GM19397 (cell line): ENCODE results near the gene CPT1A.
"Not testable (repeated sequence)": the region's sequence is repeated elsewhere in the genome, so short reads cannot be mapped to it uniquely, and the experiment has no call there.

Experiments used
- ATAC-seq: cut with Tn5 transposase; IDR thresholded peaks from one replicate; pipeline ENCODE4 v1.9.1; 2021; ENCODE audit warnings: mild to moderate bottlenecking, moderate library complexity; ENCODE audit not compliant: unreplicated experiment

The CPT1A gene

GRCh38 chr11:68841718-68842426 lies at the start of gene CPT1A:
Gene CPT1A (minus strand): TSS chr11:68841916. CDS start chr11:68815474, 26,442 bp downstream.
- ATAC-seq, result peak; percentile 33

DNA sequence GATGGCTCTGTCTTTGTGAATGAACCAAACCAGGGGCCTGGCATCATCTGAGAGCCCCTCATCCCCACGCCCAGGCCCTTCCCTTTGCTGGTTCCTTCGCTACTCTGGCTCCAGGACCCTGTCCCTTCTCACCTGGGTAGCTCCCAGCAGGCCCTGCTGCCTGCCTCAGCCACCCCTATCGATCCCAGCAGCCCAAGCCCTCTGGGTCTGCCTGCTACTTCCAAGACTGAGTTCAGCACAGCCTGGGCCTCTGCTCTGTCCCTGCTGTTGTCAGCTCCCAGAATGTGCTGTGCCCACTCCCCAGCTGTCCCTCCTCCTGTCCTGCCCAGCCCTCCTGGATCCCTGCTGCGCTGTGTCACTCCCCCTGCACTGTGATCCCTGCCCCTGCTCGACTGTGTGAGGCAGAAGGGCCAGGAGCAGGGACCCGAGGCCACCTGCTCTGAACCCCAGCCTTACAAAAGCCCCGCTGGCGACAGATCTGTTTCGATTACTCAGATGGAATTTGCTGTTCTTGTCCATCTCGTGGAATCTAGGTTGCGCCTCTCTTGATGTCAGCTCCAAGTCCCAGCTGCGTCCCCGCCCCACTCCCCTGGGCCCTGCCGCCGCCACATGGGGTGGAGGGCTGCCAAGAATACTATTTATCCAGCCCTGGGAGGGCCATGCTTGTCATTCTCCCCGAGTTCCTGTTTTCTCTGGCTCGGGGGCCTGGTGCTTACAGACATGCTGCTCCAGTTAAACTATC lies 48.9 kb upstream of the CPT1A start:
- no peak for ATAC-seq

GRCh38 chr11:68889948-68890446 lies 48.3 kb upstream of the CPT1A start:
- no peak for ATAC-seq

DNA sequence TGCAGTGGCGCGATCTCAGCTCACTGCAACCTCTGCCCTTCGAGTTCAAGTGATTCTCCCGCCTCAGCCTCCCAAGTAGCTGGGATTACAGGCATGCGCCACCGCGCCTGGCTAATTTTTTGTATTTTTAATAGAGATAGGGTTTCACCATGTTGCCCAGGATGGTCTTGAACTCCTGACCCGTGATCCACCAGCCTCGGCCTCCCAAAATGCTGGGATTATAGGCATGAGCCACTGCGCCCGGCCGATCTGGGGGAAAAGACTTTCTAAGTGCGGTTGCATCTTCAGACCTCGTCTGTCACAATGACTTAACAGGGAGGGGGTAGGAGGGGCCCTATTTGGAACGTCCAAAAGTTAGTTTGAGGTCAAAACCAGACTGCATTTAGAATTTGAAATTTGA lies 43.1 kb upstream of the CPT1A start:
- ATAC-seq, result not testable (repeated sequence)

DNA sequence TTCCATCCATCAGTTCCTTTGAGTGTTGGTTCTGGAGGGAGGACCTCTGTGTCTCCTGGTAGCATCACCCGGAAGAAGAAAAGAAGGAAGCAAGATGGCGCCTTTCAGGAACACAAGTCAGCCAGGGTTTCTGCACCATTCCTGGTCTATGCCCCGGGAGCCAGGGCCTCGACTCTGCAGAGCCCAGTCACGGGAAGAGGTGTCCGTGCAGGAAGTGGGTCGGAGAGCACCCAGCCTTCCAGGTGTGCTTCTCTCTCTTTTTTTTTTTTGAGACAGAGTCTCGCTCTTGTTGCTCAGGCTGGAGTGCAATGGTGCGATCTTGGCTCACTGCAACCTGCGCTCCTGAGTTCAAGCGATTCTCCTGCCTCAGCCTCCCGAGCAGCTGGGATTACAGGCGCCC lies 40.7 kb upstream of the CPT1A start:
- no peak for ATAC-seq

- ATAC-seq, result no peak
Observed at GRCh38 chr11:68881320-68881719, 39.6 kb upstream of the CPT1A start.

DNA sequence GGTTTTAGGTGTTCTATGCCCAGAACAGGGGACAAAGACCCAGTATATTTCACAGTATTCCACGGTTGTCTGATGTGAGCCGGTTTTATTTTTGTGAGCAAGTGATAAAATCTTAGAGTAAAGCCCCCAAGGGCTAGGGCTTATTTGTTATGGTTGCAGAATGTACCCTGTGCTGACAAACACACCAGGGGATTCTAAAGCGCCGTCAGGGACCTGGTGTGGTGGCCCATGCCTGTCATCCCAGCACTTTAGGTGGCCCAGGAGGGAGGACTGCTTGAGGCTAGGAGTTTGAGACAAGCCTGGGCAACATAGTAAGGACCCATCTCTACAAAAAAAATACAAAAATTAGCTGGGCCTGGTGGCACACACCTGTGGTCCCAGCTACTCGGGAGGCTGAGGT lies 39.1 kb upstream of the CPT1A start:
- no peak for ATAC-seq

- ATAC-seq, result no peak
Observed at GRCh38 chr11:68878022-68878421, 36.3 kb upstream of the CPT1A start.

DNA sequence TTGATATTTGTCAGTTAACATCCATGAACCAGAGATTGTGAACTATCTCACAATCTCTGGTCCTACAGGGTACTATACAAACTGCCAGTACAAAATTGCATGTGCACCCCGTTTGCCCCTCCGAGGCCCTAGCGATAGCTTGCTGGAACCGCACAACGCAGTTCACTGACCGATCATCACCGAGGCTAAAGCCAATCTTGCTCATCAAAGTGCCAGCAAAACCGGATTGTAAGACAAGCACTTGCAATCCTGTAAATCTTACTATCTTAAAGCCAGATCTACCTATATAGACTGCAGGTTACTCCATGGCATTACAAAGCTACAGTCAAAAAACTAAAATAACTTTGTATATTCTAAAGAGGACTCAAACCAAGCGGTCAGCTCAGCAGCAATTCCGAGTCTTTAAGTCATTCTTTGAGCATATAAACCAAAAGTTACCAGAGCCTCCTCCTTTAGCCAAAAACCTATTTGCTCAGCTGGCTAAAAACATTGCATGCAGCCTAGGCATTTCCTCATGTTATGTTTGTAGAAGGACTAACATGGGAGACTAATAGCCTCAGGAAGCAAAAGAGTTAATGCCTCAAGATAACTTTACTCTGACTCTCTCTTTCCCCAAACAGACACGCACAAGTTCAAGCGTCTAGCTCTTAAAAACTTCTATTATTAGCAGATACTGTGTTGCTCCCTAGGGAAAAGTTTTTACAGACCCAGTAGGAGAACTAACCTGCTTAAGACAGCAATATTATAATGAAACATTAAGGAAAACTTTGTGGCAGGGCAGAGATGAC lies 30.7 kb upstream of the CPT1A start:
- no peak for ATAC-seq

DNA sequence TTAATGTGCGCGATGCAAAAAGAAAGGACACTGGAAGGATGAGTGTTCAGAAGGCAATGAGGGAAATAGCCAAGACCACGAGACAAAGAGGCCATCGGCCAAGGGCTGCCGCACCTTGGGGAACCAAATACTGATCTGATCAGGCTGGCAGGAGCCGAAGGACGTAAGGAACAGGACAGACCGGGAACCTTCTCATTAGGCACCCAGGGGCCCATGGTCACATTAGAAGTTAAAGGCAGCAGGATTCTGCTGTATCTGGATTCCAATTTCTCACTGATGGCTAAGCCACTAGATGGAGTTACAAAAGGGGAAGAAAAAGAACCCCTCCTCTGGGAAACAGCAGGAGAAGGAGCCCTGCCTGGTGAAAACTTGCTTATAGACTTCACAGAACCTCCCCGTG lies 28.8 kb upstream of the CPT1A start:
- ATAC-seq, result no peak

DNA sequence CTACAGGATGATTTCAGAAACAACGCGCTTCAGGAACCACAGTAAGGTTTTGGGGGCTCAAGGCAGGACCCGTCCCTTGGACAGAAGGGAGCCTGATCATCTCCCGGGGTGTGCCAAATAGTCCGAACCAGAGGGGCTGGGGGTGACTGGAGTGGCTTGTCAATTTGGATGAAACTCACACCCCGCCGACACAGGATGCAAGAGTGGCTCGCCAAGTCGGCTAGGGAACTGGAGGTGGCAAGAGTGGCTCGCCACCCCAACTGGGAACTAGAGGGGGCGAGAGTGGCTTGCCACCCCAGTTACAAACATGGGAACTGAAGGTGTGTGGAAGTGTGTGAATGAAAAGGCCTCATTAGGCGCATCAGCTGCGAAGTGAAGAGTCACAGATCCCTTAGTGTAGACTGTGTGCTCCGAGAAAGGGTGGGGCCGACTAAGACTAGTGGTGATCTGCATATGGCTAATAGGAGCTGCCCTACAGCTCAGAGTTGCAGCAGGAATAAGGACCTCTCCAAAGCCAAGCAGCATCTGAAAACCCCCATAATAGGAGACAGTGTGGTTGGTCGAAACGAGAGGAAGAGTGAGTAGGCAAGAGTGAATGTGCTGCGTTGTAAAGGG lies 26.6 kb upstream of the CPT1A start:
- ATAC-seq, result no peak

DNA sequence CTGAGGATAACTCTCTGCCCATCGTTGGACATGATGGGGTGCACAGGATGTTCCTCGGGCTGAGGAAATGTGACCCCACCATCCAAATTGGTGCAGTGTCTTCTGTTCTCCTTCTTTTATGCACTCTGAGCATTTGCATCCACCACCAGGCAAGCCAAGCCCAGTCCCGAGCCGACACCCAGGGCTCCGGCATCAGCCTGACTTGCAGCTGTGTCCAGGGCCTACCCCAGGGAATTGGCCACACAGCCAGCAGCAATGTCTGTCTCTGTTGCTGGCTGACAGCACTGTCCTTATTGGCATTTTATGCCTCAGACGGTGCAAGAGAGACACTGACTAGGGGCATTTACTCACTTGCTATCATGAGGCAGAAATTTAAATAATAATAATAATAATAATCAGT lies 25.4 kb upstream of the CPT1A start:
- no peak for ATAC-seq

DNA sequence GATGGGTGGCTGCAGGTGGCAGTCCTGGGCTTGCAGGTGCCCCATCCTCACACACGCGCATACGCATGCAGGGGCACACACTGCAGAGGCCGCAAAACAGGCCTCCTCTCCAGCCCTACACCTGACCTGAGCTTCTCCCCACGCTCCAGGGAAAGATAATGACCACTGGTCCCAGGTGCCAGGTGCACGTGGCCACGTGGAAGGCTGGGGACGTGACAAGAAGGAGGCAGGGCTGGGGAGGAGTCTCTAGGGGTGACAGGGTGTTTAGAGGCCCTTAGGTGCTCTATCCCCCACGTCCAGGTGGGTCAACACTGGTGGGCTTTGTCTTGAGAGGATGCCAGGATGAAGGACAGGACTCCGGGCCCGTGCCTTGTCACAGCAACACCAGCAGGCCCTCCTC lies 23.5 kb upstream of the CPT1A start:
- no peak for ATAC-seq

DNA sequence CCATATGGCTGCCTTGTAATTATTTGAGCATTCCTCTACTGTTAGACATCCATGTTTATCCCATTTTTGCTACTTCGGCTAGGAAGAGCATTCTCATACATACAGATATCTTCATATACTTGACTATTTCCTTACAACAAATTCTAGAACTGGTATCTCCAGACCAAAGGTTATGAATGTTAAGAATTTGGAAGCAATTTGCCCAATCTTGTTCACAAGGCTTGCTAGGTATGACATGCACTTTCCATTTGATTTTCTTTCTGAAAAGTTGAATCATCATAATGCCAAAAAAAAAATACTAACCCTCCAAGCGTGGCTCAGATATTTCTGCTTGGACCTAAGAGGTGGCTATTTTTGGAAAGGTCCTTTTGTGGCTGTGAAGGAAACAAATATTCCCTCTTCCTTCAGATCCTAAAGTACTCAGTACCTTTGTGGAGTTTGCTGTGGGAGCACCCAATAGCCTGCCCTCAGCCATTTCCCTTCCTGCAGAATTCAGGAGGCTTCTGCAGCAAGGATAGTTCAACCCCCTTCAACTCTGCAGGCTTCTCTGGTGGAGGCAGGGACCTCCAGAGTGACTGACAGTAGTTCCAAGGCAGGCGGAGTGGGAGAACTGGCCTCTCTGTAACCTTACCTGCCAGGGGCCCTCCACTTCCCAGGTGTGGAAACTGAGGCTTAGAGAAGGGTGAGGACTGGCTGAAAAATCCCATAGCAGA lies 22.0 kb upstream of the CPT1A start:
- ATAC-seq, result no peak

DNA sequence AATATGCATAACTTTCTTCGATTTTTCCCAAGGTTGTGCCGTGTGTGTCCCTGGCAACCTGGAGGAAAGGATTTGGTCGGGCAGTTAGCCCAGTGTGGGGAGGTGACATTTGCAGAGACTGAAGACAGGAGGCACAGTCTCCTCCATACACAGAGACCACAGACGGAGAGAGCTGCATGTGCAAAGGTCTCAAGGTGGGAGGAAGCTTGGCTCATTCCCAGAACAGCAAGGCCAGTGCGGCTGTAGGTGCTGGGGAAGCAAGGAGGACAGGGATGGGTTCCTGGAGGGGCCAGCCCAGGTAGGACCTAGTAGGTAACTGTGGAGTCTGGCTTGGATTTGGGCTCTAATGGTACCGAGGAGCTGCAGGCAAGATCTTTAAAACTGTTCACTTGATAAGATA lies 20.7 kb upstream of the CPT1A start:
- no peak for ATAC-seq

DNA sequence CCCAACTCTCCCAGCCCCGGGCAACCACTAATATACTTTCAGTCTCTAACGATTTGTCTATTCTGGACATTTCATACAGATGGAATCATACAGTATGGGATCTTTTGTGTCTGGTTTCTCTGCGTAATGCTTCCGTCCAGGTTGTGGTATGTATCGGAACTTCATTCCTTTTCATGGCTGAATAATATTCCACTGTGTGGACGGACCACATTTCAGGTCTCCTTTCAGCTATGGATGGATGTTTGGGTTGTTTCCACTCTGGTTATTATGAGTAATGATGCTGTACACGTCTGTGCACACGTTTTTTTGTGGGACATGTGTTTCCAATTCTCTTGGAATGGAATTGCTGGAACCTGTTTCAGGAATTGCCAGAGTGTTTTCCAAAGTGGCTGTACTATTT lies 17.4 kb upstream of the CPT1A start:
- ATAC-seq, result no peak

GRCh38 chr11:68857037-68857586 lies 15.4 kb upstream of the CPT1A start:
- no peak for ATAC-seq

- not testable (repeated sequence) for ATAC-seq
Observed at GRCh38 chr11:68856425-68857030, 14.8 kb upstream of the CPT1A start.

DNA sequence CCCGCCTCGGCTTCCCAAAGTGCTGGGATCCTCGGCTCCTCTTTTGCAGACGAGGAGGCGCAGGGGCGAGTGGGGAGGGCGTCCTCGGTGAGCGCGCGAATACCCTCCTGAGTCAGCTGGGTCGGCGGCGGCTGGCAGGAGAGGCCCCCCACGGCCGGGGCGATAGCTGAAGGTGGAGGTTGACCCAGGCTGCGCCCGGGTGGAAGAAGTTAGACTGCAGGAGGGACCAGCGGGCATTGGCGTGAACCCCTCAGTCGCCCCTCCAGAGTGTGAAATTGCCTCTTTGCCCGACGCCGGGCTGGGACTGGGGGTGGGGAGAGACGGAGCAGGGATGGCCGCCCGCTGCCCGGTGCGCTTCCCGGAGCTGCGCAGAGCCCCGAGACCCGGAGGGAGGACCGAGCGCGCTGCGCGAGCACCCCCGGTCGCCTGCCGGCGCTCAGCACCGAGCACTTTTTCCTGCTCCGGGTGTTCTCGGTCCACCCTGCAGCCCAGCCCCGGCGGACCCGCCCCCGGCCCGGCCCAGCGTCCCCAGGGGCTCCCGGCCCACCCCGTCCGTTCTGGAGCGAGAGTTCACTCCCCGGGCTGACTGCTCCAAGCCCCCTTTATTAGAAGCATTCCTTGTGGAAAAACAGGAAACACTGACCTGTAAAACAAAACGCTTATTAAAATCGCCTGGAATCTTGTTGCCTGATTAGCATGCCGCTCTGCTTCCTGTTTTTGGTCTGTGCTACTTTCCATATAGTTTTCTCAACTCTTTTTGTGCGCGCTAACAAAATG lies 13.7 kb upstream of the CPT1A start:
- ATAC-seq, result no peak
